Measurements from ENCODE around the gene ENGASE.

ENGASE gene

DNA sequence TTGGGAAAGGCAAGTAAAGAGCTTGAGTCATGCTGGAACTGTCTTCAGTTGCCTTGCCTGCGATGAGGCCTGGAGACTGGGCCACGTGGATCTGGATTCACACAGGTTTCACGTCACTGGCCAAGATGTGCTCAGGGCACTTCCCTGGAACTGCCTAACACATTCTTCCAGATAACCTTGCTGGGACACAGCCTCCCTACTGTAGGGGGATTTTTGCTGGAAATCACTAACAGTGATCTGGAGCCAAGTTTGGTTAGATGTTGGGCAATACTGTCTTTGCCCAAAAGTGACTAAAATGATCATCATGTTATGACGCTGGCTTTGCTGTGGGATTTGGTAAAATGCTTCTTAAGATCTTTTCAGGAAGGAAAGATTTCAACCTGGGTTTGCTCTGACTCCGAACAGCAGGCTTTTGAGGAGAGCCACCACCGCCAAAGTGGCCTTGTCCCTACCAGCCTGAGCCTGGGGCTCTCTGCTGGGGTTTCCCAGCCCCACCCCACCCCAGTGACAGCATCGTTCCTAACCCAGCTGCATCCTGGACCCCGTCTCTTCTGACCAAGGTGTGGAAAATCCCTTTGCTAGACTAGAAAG, 36.0 kb upstream of the ENGASE start:
- no peak for DNase-seq (ENCODE audit: low spot score)

DNA sequence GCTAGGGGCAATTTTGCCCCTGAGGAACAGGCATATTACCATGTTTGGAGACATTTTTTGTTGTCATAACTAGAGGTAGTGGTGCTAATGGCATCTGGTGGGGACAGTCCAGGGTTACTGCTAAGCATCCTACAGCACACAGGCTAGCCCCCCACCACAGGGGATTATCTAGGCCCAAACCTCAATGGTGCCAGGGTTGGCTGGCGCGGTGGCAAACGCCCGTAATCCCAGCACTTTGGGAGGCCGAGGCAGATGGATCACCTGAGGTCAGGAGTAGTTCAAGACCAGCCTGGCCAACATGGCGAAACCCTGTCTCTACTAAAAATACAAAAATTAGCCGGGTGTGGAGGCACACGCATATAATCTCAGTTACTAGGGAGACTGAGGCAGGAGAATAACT, 35.5 kb upstream of the ENGASE start:
- no peak for DNase-seq (ENCODE audit: low spot score)

DNA sequence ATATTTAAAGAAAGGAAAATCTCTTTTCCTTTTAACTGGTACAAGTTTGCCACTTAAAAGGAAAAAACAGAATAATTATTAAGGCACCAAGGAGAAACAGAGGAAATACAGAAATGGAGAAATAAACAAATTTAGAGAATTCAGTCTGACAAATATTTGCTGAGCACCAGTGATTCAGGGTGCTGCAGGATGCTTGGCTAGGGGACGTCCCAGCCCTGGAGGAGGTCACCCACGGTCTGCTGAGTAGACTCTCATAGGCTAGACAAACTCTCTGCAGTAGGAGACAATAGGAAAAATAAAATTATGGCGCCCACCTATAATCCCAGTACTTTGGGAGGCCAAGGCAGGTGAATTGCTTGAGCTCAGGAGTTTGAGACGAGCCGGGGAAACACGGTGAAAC, 34.7 kb upstream of the ENGASE start:
- no peak for DNase-seq (ENCODE audit: low spot score)

DNA sequence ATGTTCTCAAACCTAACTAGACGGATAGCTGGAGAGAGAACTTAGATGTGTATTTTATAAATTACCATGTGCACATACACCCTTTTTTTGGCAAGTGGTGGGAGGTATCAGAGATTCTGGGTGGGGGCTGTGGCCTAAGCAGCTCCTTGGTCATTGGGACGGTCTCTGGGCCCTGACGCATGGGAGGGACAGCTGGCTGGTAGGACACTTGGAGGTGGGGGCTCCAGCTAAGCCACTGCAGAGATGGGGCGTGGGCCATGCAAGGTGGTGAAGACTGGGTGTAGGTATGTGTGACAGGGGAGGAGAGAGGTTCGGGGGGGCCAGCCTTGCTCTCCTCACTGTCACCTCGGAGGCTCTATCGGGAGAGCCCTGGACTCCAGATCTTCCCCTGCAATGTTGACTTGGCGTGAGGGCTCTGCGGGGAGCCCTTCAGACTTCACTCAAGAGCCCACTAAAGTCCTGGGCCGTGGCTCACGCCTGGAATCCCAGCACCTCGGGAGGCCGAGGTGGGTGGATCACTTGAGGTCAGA, 33.5 kb upstream of the ENGASE start:
- DNase-seq (ENCODE audit: low spot score) = no peak

DNA sequence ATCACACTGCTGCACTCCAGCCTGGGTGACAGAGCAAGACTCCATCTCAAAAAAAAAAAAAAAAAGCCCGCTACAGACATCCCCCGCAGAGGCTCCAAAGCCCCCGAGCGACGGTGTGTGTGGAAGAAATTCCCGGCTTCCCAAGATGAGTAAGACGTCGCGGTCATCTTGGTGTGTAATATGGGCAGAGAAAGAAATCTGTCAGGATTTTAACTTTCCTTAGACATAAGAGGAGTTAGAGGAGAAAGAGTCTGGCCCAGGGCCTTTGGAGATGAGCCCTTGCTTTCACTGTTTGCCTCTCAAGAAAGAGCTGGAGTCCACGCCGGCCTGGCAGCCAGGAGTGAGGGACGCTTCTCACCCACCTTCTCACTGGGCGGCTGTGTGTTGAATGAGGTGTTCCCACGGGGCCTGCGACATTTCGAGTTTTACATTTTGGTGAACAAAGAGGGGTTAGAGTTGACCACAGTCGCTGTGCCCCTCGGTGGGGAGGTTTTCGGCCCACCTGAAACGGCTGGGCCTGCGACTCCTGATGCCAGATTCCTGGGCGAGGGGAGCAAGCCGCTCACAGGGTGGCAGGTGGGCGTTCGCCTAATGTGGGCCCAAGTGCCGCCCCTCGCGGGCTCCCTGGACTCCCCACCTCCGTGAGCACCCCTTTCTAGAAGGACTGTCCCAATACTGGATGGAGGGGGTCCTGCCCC, 32.8 kb upstream of the ENGASE start:
- DNase-seq (ENCODE audit: low spot score) = no peak

DNA sequence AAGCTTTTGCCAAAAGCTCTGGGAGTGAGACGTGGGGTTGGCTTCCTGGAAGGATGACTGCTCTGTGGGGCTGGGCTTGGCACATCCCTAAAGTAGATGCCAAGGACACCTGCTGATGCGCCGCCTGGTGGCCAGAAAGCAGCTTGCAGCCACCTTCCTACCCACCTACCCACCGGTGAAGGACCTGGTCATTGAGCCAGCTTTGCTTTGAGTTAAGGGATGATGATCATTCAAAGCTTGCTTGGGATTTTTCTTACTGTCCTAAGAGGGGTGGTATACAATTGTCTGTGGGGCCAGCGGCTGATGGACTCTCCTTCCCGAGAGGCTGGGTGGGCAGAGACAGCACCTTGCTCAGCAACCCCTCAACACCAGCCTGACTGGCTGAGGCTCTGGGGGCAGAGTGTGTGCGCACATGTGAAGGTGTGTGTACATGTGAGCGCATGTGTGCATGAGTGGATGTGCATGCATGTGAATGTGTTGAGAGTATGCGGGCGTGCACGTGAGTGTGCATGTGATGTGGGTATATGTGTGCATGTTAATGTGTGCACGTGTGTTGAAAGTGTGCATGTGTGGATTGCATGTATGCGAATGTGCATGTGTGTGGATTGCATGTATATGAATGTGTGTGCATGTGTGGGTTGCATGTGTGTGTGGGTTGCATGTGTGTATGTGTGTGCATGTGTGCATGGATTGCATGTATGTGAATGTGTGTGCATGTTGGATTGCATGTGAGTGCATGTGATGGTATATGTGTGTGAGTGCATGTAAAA, 32.0 kb upstream of the ENGASE start:
- peak; percentile 62 for DNase-seq (ENCODE audit: low spot score)

GRCh38 chr17:79043191-79043930, 31.3 kb upstream of the ENGASE start:
- DNase-seq (ENCODE audit: low spot score) = no peak

DNA sequence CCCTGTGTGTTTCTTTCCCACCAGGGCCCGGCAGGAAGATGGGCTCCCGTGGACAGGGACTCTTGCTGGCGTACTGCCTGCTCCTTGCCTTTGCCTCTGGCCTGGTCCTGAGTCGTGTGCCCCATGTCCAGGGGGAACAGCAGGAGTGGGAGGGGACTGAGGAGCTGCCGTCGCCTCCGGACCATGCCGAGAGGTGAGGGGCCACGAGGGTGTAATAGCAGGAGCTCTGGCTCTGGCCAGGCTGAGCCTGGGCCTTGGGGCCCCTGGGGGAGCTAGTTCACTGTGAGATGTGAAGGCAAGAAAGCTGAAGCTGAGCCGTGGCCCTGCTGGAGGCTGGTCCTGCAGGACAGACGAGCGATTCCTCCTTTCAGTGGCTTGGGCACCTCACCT, 30.7 kb upstream of the ENGASE start:
- DNase-seq (ENCODE audit: low spot score) = no peak

GRCh38 chr17:79044462-79044861, 30.2 kb upstream of the ENGASE start:
- no peak for DNase-seq (ENCODE audit: low spot score)

DNA sequence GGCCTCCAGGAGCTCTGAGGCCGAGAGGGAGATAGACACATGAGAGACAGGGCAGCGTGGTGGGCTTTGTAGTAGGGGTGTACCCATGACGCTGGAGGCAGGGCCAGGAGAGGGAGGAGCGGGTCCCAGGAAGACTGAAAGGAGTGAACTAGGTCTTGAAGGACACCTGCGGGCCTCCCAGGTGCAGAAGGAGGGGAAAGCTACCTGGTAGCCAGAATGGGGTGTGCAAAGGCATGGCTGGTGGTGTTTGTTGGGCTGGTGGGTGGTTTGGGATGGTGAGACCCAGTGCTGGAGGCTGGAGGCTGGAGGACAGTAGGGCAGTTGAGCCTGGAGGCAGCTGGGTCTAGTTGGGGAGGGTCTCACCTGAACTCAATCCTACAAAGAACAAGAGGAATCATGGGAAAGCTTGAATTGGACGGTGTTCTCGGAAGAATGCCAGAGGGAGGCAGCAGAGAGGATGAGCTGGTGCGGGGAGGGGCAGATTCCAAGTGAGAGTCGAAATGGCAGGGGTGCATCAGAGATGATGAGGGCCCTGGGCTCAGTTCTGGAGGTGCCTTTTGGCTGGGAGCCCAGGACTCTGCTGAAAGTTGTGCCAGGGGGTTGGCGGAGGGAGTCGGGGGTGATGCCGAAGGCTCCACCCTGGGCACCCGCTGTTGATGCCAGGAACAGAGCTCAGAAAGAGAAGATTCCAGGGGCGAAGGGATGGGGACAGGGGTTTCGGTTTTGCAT, 29.5 kb upstream of the ENGASE start:
- no peak for DNase-seq (ENCODE audit: low spot score)

- peak; percentile 57 for DNase-seq (ENCODE audit: low spot score)
Measured at GRCh38 chr17:79045842-79046196, 28.8 kb upstream of the ENGASE start.

- no peak for DNase-seq (ENCODE audit: low spot score)
Measured at GRCh38 chr17:79046197-79046915, 28.3 kb upstream of the ENGASE start.

- DNase-seq (ENCODE audit: low spot score) = no peak
Measured at GRCh38 chr17:79046916-79047280, 27.7 kb upstream of the ENGASE start.

DNA sequence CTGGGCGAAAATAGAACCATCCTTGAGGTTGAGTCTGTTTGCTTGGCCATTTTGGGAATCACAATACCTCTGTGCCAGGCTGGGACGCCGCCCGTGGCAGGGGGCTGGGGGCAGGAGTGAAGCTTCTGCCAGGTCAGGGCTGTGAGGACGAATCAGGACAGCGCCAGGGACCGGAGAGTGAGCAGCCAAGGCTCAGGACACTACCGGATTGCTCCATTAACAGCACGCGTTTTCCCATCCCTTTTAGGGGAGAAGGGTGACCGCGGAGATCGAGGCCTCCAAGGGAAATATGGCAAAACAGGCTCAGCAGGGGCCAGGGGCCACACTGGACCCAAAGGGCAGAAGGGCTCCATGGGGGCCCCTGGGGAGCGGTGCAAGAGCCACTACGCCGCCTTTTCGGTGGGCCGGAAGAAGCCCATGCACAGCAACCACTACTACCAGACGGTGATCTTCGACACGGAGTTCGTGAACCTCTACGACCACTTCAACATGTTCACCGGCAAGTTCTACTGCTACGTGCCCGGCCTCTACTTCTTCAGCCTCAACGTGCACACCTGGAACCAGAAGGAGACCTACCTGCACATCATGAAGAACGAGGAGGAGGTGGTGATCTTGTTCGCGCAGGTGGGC, 27.2 kb upstream of the ENGASE start:
- DNase-seq (ENCODE audit: low spot score) = no peak

GRCh38 chr17:79047923-79048825, 26.4 kb upstream of the ENGASE start:
- DNase-seq (ENCODE audit: low spot score) = no peak

DNA sequence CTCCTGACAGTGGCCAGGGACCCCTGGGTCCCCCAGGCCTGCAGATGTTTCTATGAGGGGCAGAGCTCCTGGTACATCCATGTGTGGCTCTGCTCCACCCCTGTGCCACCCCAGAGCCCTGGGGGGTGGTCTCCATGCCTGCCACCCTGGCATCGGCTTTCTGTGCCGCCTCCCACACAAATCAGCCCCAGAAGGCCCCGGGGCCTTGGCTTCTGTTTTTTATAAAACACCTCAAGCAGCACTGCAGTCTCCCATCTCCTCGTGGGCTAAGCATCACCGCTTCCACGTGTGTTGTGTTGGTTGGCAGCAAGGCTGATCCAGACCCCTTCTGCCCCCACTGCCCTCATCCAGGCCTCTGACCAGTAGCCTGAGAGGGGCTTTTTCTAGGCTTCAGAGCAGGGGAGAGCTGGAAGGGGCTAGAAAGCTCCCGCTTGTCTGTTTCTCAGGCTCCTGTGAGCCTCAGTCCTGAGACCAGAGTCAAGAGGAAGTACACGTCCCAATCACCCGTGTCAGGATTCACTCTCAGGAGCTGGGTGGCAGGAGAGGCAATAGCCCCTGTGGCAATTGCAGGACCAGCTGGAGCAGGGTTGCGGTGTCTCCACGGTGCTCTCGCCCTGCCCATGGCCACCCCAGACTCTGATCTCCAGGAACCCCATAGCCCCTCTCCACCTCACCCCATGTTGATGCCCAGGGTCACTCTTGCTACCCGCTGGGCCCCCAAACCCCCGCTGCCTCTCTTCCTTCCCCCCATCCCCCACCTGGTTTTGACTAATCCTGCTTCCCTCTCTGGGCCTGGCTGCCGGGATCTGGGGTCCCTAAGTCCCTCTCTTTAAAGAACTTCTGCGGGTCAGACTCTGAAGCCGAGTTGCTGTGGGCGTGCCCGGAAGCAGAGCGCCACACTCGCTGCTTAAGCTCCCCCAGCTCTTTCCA, 25.5 kb upstream of the ENGASE start:
- no peak for DNase-seq (ENCODE audit: low spot score)

DNA sequence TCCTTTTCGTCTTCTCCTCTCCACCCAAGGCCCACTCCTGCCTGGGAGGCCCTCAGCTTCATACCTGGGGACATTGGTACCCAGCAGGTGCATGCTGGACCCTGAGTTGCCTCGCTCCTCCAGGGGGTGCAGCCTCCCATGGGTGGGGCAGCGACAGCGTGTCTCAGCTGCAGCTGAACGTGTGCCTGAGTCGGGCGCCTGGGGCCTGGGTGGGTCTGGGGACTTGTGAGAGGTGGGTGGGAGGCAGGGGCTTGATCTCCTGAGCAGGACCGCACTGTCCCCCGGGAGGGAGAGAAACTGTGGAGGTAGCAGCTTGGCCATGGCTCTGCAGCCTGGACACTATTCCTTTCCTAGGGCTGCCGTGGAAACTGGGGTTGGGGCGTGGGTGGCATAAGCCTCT, 24.8 kb upstream of the ENGASE start:
- no peak for DNase-seq (ENCODE audit: low spot score)

GRCh38 chr17:79050551-79050950, 24.1 kb upstream of the ENGASE start:
- no peak for DNase-seq (ENCODE audit: low spot score)

DNA sequence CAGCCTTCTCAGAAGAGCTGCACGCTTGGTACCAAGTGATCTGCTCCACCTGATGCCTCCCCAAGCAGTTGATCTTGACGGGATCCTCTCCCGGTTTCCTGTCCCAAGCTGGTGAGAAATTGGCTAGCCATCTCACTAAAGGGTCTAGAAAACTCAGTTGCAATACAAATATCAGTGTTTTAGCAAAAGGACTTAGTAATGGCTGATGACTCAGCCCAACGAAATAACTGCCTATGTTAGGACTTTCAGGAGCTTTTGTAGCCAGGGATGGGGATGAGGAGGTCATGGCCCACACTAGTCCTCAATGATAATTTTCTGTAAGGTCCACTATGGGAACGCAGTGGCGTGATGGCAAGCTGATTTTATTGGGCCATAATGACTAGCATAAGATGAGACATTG, 23.3 kb upstream of the ENGASE start:
- DNase-seq (ENCODE audit: low spot score) = no peak
